HG03521 (cell line): ENCODE data around the gene MAPK12.
"Not testable (repeated sequence)": the region's sequence is repeated elsewhere in the genome, so short reads cannot be mapped to it uniquely, and the experiment has no call there.

Source experiments
- ATAC-seq: cut with Tn5 transposase; IDR thresholded peaks from one replicate; pipeline ENCODE4 v1.9.1; 2021; ENCODE audit warnings: mild to moderate bottlenecking, moderate library complexity; ENCODE audit not compliant: unreplicated experiment

Gene MAPK12

GRCh38 chr22:50282361-50283155 is 21.1 kb upstream of the MAPK12 start:
- ATAC-seq, result no peak

- no peak for ATAC-seq
Observed at GRCh38 chr22:50281957-50282356, 20.5 kb upstream of the MAPK12 start.

- no peak for ATAC-seq
Observed at GRCh38 chr22:50281384-50281760, 19.9 kb upstream of the MAPK12 start.

- ATAC-seq, result no peak
Observed at GRCh38 chr22:50280708-50281383, 19.4 kb upstream of the MAPK12 start.

- ATAC-seq, result no peak
Observed at GRCh38 chr22:50280022-50280707, 18.7 kb upstream of the MAPK12 start.

GRCh38 chr22:50278956-50279619 is 17.6 kb upstream of the MAPK12 start:
- no peak for ATAC-seq

- no peak for ATAC-seq
Observed at GRCh38 chr22:50278461-50278860, 17.0 kb upstream of the MAPK12 start.

- no peak for ATAC-seq
Observed at GRCh38 chr22:50277761-50278160, 16.3 kb upstream of the MAPK12 start.

- ATAC-seq, result peak; percentile 55
Observed at GRCh38 chr22:50276143-50276542, 14.7 kb upstream of the MAPK12 start.

GRCh38 chr22:50275181-50276055 is 13.9 kb upstream of the MAPK12 start:
- no peak for ATAC-seq

GRCh38 chr22:50274771-50275170 is 13.3 kb upstream of the MAPK12 start:
- no peak for ATAC-seq

GRCh38 chr22:50274311-50274710 is 12.8 kb upstream of the MAPK12 start:
- ATAC-seq, result no peak

- not testable (repeated sequence) for ATAC-seq
Observed at GRCh38 chr22:50273781-50274180, 12.3 kb upstream of the MAPK12 start.

- not testable (repeated sequence) for ATAC-seq
Observed at GRCh38 chr22:50273352-50273751, 11.9 kb upstream of the MAPK12 start.

- ATAC-seq, result no peak
Observed at GRCh38 chr22:50272044-50272802, 10.7 kb upstream of the MAPK12 start.

- no peak for ATAC-seq
Observed at GRCh38 chr22:50271519-50271970, 10.1 kb upstream of the MAPK12 start.

- ATAC-seq, result peak; percentile 34
Observed at GRCh38 chr22:50270666-50271394, 9.3 kb upstream of the MAPK12 start.

GRCh38 chr22:50269970-50270665 is 8.6 kb upstream of the MAPK12 start, which contains the start of gene MAPK11:
TSS of gene MAPK11 (minus strand) at chr22:50270380. CDS start at chr22:50270292, 88 bp downstream.
- peak; percentile 30 for ATAC-seq
